GM12878 (cell line): ENCODE data around the gene UMPS. TPM values are rescaled to one million over a fixed set of nuclear protein-coding genes. Genes with fewer than 3 reads are reported as not detected.
A peak's percentile ranks its signal among the peaks of the same experiment; 100 is the strongest.

Experiments used
- ATAC-seq: fragments of 200-7000 bp; cut with Tn5 transposase; 3 replicates; pipeline ENCODE4 v1.9.1; 2020; ENCODE audit warnings: mild to moderate bottlenecking, moderate library complexity
- BruUV-seq: library from RNA; stranded (reverse); fragments of 400-500 nt; replicated peaks from 2 replicates; lab custom pipeline; 2021; lab: Mats Ljungman, UMichigan
- CTCF ChIA-PET: fragments of 300-600 bp; sonication (Branson Sonifier 250); formaldehyde crosslinking; extraction: SDS; loops from one replicate; lab custom pipeline; 2021; ENCODE audit warnings: inconsistent platforms; lab: Yijun Ruan, JAX
- POLR2A ChIA-PET: fragments of 350-600 bp; formaldehyde crosslinking; extraction: SDS; loops from one replicate; lab custom pipeline; 2021; ENCODE audit warnings: inconsistent platforms; lab: Charles Lee
- RAD21 ChIA-PET: fragments of 300-600 bp; sonication (Branson Sonifier 250); formaldehyde crosslinking; loops from one replicate; lab custom pipeline; 2023; ENCODE audit warnings: antibody characterized with exemption; ENCODE audit not compliant: unreplicated experiment; lab: Charles Lee
- SMC1A ChIA-PET: fragments of 300-600 bp; sonication (Branson Sonifier 250); formaldehyde crosslinking; loops from one replicate; lab custom pipeline; 2023; ENCODE audit not compliant: unreplicated experiment, uncharacterized antibody; lab: Charles Lee
- DNase-seq: peaks from one replicate; pipeline ENCODE4 v3.0.0-alpha.2; 2011; ENCODE audit warnings: low read depth, low spot score
- FAIRE-seq: peaks from 3 replicates; lab custom pipeline; 2011; peaks lifted over from hg19 to GRCh38; lab: Jason Lieb, UNC
- H2AFZ ChIP-seq: 2 replicates; pipeline ENCODE4 v1.6.0; 2011; ENCODE audit warnings: low read depth, low read length, control low read depth; ENCODE audit not compliant: control insufficient read depth
- H3K27ac ChIP-seq: 2 replicates; pipeline ENCODE4 v1.5.1; 2011; ENCODE audit warnings: control low read depth; ENCODE audit not compliant: control insufficient read depth, insufficient read depth
- H3K27me3 ChIP-seq, 2 experiments: replicated peaks in 1 of 2; 2 replicates each; pipeline versions ENCODE4 v1.6.0 to v1.6.1; 2011; ENCODE audit warnings: low read length in 1 of 2; ENCODE audit not compliant: control insufficient read depth in 2 of 2, insufficient read depth in 2 of 2
- H3K36me3 ChIP-seq, 2 experiments: 2 replicates each; pipeline ENCODE4 v1.5.1; 2011; ENCODE audit warnings: low read length in 1 of 2; ENCODE audit not compliant: control insufficient read depth in 2 of 2, insufficient read depth in 2 of 2
- H3K4me1 ChIP-seq: 2 replicates; pipeline ENCODE4 v1.6.1; 2011; ENCODE audit warnings: mild to moderate bottlenecking, low read length, moderate library complexity, mixed read lengths; ENCODE audit not compliant: control insufficient read depth, insufficient read depth
- H3K4me2 ChIP-seq: 2 replicates; pipeline ENCODE4 v1.6.0; 2011; ENCODE audit warnings: control low read depth; ENCODE audit not compliant: control insufficient read depth, insufficient read depth
- H3K4me3 ChIP-seq: fragments of 200-600 bp; sonication (generic); 2 replicates; pipeline ENCODE4 v1.5.1; 2016
- H3K79me2 ChIP-seq: 2 replicates; pipeline ENCODE4 v1.6.0; 2011; ENCODE audit warnings: low read length; ENCODE audit not compliant: control insufficient read depth, insufficient read depth
- H3K9ac ChIP-seq: 2 replicates; pipeline ENCODE4 v1.8.0; 2011; ENCODE audit warnings: low read length, control low read depth, mixed read lengths; ENCODE audit not compliant: control insufficient read depth, insufficient read depth
- H3K9me3 ChIP-seq: replicated peaks from 3 replicates; pipeline ENCODE4 v1.5.1; 2011; ENCODE audit warnings: mild to moderate bottlenecking, low read length; ENCODE audit not compliant: control insufficient read depth, insufficient read depth
- H4K20me1 ChIP-seq: 2 replicates; pipeline ENCODE4 v1.6.0; 2011; ENCODE audit not compliant: control insufficient read depth, insufficient read depth
- E4F1 ChIP-seq: fragments of 450-650 bp; IDR thresholded peaks from 2 replicates; pipeline ENCODE4 v1.6.1; 2018; ENCODE audit warnings: borderline replicate concordance, mild to moderate bottlenecking; ENCODE audit not compliant: partially characterized antibody
- HDAC2 ChIP-seq: fragments of 200-600 bp; sonication (generic); IDR thresholded peaks from 2 replicates; pipeline ENCODE4 v1.6.1; 2017
- IKZF2 ChIP-seq, 2 experiments: fragments of 450-650 bp; IDR thresholded peaks; 2 replicates each; pipeline ENCODE4 v1.6.1; 2017; ENCODE audit warnings: mild to moderate bottlenecking in 2 of 2, moderate library complexity in 2 of 2
- MTA2 ChIP-seq: fragments of 450-650 bp; IDR thresholded peaks from 2 replicates; pipeline ENCODE4 v1.6.1; 2016; ENCODE audit warnings: low read depth, mild to moderate bottlenecking, moderate library complexity
- SMAD1 ChIP-seq: fragments of 450-650 bp; IDR thresholded peaks from 2 replicates; pipeline ENCODE4 v1.6.1; 2018; ENCODE audit warnings: mild to moderate bottlenecking, low read depth; ENCODE audit not compliant: partially characterized antibody
- TCF12 ChIP-seq: IDR thresholded peaks from 2 replicates; pipeline ENCODE4 v1.6.1; 2011; ENCODE audit warnings: low read depth, mild to moderate bottlenecking, low read length
- ZBTB11 ChIP-seq: fragments of 450-650 bp; formaldehyde crosslinking; IDR thresholded peaks from 2 replicates; pipeline ENCODE4 v1.5.0; 2022; ENCODE audit warnings: mild to moderate bottlenecking, missing genetic modification characterization
- ZNF384 ChIP-seq: IDR thresholded peaks from 2 replicates; pipeline ENCODE4 v1.6.1; 2012; ENCODE audit warnings: low read depth, mild to moderate bottlenecking, low read length, improper control_type of control experiment, borderline replicate concordance
- ZNF687 ChIP-seq: fragments of 450-650 bp; IDR thresholded peaks from 2 replicates; pipeline ENCODE4 v1.6.1; 2017; ENCODE audit warnings: mild to moderate bottlenecking, moderate library complexity
- ZZZ3 ChIP-seq: IDR thresholded peaks from 2 replicates; pipeline ENCODE4 v1.6.1; 2011; ENCODE audit warnings: low read depth; ENCODE audit not compliant: control insufficient read depth, insufficient read length
- WGBS: methylation state at CpG from one replicate; pipeline ENCODE4 v1.1.6; 2016; ENCODE audit warnings: low lambda C conversion rate; ENCODE audit not compliant: insufficient replicate concordance, insufficient coverage; ENCODE audit errors: missing lambda C conversion rate; 5-methylcytosine and 5-hydroxymethylcytosine counted together
- in situ Hi-C: fragments of 300-500 bp; cut with MboI; formaldehyde crosslinking; loops from 9 replicates; pipeline ENCODE4 v1.14.3; 2018; ENCODE audit warnings: mixed read lengths
- intact Hi-C: fragments of 100-400 bp; cut with micrococcal nuclease; formaldehyde crosslinking; loops from one replicate; pipeline ENCODE4 v1.14.2; 2022; ENCODE audit not compliant: unreplicated experiment
- polyA plus RNA-seq, 11 experiments: library from polyadenylated mRNA; depleted of rRNA in 4 of 11; unstranded in 6 of 11; stranded (reverse) in 5 of 11; fragments of >200 nt; fragmentation: Nextera tagmentation in 4 of 11; fragmentation: Illumina TruSeq in 1 of 11; extraction: Ambion mirVana in 4 of 11; extraction: Trizol in 1 of 11; gene quantifications; 1 replicate in 1 of 11; 2 replicates in 10 of 11; pipeline versions ENCODE4 v1.2.1 to v1.2.3, GENCODE V29; 2011 to 2016; ENCODE audit warnings: inconsistent platforms in 2 of 11, missing spikeins in 2 of 11, low read depth in 1 of 11
- total RNA-seq, 4 experiments: library from RNA; depleted of rRNA in 3 of 4; stranded (reverse); fragments of >200 nt in 3 of 4; fragmentation: Illumina TruSeq in 1 of 4; extraction: Trizol in 1 of 4; gene quantifications; 2 replicates each; pipeline versions ENCODE4 v1.2.1 to v1.2.3, GENCODE V29; 2013 to 2021

The UMPS gene
- total and polyA plus RNA-seq, 10 of the 15 experiments (the other 5 are each of a cell fraction or from before 2014, with no cell fraction given): 30.6 to 82.8 (median 49.5) TPM

GRCh38 chr3:124771083-124771445 is 40.8 kb downstream of the UMPS start (continued):
- TF ChIP-seq MTA2 (0 out of 2 replicates have a peak, but pooled peaks have one; percentile 11), ZNF687 (0 out of 2 replicates have a peak, but pooled peaks have one; percentile 16)

GRCh38 chr3:124772081-124772831 is 42.0 kb downstream of the UMPS start:
- no peaks in the 10 kb centered on the region for H3K79me2 ChIP-seq
- CTCF ChIA-PET: interaction anchor here (0.6 to 14.8 kb wide), 10 partner anchors 8 to 373 kb away, joined by 3 to 551 read pairs (median 9); no protein-coding TSS in a partner anchor
- in situ Hi-C loops (no loop called here), intact Hi-C loops (no loop called here)
- POLR2A ChIA-PET: interaction anchor here (0.7 to 1.0 kb wide), 3 partner anchors 8 to 207 kb away, joined by 3 to 7 read pairs (median 5); no protein-coding TSS in a partner anchor
- no peaks in the 10 kb centered on the region for H3K27me3 ChIP-seq
- no peak overlapping the region for H3K27ac ChIP-seq
- H4K20me1 ChIP-seq: no peaks in the 10 kb centered on the region
- no peak overlapping the region for H2AFZ ChIP-seq
- ATAC-seq: no peak
- no TSS peak for BruUV-seq
- no peak overlapping the region; the same call in 1 of the 2 replicates for H3K4me2 ChIP-seq
- SMC1A ChIA-PET: interaction anchor here (0.8 to 6.8 kb wide), 10 partner anchors 8 to 162 kb away, joined by 3 to 88 read pairs (median 7); partner anchors contain the start of gene MUC13
- no peak overlapping the region for H3K4me3 ChIP-seq
- H3K36me3 ChIP-seq: no peaks in the 10 kb centered on the region
- H3K9ac ChIP-seq: no peak overlapping the region
- 48% methylated on average over 17 of the region's 17 CpGs for WGBS
- H3K9me3 ChIP-seq: no peaks in the 10 kb centered on the region
- H3K4me1 ChIP-seq: peaks cover 27% of the 10 kb centered on the region
- DNase-seq: no peak
- RAD21 ChIA-PET: interaction anchor here (0.6 to 5.3 kb wide), 6 partner anchors 11 to 642 kb away, joined by 3 to 54 read pairs (median 16); no protein-coding TSS in a partner anchor
- no peak for FAIRE-seq
- TF ChIP-seq IKZF2 (IDR thresholded peaks at IDR 0.05): no peak
- no peak for TF ChIP-seq E4F1
- no peak for TF ChIP-seq ZBTB11
- TF ChIP-seq HDAC2: no peak
- no peak for TF ChIP-seq ZZZ3
- TF ChIP-seq TCF12: no peak
- no peak for TF ChIP-seq SMAD1
- no peak for TF ChIP-seq ZNF384
